Epithelial cell of prostate (primary cell): ENCODE results near the gene ADORA3.

Source experiments
- DNase-seq: peaks from one replicate; pipeline ENCODE4 v3.0.0-alpha.2; 2011; ENCODE audit warnings: low read depth, low spot score
- H3K27ac ChIP-seq: fragments of 450-650 bp; 2 replicates; pipeline ENCODE4 v1.5.1; 2017; ENCODE audit warnings: mild to moderate bottlenecking

Gene ADORA3

DNA sequence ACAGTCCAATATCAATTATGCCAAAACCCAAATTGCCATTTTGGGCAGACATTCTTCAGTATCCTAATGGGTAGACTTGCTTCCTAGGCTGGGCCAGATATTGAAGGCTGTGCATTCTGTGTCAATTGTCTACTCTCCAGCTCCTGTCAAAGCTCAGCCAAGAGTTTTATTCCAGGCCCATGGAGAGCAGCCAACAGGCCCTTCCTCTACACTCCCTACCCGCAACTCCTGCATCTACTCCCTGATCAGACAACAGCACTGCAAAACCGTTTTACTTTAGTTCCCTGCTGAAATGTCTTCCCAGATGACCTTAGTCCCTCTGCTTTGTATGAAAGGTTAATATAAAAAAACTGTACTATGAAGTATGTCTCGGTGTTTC, 6.6 kb upstream of the ADORA3 start:
- no peak for DNase-seq
- no peak overlapping the region for H3K27ac ChIP-seq

DNA sequence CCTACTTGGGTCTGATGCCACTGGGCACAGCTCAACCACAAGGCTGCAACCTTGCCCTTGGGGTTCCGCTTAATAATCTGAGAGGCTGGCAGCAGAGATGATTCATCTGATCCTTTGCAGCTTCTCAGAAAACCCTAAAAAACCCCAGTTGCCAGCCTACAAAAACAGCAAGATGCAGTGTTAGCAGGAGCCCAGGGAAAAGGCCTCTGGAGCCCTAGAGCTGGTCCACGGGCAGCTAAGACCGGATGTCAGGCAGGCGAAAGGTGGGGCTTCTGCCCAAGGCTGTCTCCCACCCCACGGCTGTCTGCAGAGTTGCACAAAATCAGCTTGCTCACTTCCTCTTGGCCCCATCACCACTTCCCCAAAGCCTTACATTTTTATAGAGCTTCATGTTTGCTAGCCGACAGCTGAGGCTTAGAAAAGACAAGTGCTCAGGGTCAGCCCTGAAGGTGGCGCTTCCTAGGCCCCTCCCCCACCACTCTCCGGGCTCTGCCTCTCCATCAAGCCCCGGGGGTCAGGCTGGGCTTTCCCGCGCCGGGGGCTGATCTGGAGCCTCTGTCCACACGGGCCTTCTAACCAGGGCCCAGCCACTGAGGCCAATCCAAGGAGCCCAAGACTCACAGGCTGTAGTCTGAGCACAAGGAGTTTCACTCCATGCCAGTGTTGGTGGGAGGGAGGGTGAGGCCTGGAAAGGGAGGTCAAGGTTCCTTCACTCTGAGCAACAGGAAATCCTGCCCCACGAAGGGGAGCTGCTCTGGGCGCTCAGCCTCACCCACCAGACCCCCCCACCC, 4.2 kb upstream of the ADORA3 start:
- peak overlapping the region; percentile 89 for H3K27ac ChIP-seq
- peak; percentile 6 for DNase-seq

DNA sequence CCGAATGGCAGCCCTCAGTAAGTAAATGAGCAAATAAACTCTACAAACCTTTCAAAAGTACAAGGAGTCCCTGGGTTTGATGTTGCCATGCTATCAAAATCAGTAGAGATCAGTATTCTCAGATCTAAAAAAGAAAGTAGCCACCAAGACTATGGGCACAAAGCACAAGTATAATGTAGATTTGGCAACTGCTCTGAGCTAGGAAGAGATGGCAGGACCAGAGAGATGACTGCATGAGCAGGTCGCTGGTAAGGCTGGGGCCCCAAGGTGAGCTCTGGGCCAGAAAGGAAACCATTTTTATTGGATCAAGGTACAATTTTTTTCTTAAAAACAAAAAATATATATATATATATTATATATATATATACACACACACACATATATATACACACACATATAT, 3.1 kb upstream of the ADORA3 start:
- H3K27ac ChIP-seq: peak overlapping the region; percentile 89
- DNase-seq: no peak

GRCh38 chr1:111505641-111506119, 2.2 kb upstream of the ADORA3 start:
- no peak for DNase-seq
- no peak overlapping the region for H3K27ac ChIP-seq

DNA sequence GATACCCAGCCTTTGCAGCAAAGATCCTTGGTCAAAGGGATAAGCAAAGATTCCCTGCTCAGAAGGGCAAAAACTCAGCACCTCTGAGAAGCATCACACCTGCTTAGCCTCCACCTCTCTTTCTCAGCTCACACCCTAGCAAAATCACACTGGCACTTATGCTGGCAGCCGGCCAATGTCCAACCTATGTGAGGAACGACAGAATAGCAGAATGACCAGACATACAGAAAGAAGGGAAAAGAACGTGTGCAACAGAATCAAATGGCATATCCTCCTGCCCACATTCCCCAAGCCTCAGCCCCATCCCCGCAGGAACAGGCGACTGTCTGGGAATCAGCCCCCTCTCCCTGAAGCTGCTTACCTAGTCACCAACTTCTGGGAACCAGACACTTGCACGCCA, 664 bp upstream of the ADORA3 start:
- no peak overlapping the region for H3K27ac ChIP-seq
- DNase-seq: no peak

DNA sequence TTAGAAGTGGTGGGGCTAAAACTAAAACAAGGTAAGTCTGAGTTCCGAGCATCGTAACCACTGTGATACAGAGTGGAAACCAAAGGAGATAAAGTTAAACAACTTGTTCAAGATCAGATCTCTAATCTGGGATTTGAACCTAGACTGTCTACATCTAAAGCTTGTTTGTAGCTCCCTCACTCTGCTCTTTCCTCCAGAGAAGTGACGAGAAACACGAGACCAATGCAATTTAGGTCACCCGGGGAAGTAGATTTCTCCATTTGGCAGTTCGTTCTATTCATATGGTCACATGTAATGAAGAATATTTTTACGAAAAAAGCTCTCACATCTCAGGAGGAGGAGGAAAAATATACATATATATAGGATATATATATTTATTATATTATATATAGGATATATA, 1.8 kb downstream of the ADORA3 start:
- no peak for DNase-seq
- no peak overlapping the region for H3K27ac ChIP-seq

DNA sequence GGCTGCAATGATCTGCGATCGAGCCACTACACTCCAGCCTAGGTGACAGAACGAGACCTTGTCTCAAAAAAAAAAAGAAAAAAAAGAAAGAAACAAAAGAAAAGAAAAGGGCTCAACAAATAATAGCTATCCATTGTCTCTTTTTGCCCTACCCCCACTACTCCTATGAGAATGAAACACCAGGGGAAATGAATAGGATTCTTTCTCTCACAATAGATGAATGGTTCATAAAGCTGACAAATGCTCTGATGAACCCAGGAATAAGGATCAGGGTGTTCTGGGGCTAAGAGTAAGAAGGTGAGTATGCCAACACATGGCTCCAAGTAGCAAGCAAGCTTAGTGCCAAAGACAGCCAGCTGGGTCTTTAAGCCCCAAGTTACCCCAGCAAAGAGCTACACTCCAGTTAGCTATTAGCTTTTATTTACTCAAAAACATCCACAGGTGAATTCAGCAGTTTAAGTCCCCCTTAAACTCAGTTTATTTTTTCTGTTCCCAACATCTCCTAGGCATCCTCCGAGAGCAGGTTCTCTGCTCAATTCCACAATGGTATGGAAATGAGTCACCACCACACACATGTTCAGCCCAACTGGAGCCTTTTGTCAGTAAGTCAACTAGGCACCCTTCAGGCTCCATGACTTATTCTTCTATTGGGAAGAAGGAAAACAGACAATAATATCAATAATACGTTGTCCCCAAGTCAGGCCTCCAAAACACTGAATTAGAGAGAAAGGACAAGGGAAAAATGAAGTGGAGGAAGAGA, 4.2 kb downstream of the ADORA3 start:
- no peak overlapping the region for H3K27ac ChIP-seq
- DNase-seq: no peak

DNA sequence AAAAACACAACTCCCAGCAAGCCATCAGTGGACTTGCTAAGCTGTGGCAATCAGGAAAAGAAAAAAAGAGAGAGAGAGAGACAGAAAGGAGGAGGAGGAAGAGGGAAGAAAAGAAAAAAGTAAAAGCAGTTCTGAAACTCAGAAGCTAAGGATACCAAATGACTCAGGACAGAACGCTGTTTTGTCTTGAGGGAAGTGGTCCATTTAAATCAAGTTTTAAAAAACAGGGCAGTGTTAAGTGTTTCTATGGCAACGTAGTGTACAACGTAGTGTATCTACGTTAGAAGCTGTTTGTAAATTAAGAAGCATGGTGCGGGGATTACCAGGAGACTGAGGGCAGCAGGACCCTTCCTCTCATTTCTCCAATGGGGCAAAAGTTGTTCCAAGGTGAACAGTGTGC, 5.8 kb downstream of the ADORA3 start:
- no peak overlapping the region for H3K27ac ChIP-seq
- DNase-seq: no peak

DNA sequence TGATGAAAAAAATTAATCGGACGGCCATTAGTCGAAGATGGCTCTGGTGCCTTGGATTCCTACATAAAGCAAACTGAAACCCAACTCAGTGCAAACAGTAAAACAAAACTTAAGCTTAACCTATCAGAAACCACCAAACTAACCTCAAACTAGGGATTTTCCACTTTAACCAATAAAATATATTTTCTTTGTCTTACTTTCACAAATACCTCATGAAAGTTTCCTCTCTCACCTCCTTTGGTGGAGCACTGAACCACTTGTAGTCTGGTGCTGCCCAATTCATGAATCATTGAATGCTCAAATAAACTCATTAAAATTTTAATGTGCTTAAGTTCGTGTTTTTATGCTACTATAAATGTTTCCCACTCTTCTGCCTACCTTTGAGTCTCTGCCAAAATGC, 7.0 kb downstream of the ADORA3 start:
- no peak overlapping the region for H3K27ac ChIP-seq
- no peak for DNase-seq

- no peak overlapping the region for H3K27ac ChIP-seq
These were observed 12.4 kb downstream of the ADORA3 start for GRCh38 chr1:111491070-111491469.

GRCh38 chr1:111490220-111490619, 13.2 kb downstream of the ADORA3 start:
- no peak for DNase-seq
- H3K27ac ChIP-seq: no peak overlapping the region

More at GRCh38 chr1:111491070-111491469, 12.4 kb downstream of the ADORA3 start:
- DNase-seq: no peak

- no peak overlapping the region for H3K27ac ChIP-seq
- DNase-seq: no peak
These were observed 13.8 kb downstream of the ADORA3 start for GRCh38 chr1:111489604-111490003.

DNA sequence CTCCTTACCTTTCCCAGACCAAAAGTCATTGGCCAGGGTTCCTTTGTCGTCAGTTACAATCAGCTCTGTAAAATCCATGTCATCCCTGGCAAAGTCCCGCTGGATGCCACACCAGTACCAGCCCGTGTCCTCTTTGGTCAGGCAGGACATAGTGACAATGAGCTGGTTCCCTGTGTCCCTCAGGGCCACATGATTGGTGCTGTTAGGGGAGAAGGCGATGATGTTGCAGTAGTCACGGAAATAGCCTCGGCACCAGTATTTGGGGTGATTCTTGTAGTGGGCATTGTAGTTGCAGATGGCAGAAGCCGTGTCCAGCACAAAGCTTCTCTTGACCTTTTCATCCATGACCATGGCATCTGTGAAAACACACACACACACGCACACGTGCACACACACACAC, 14.8 kb downstream of the ADORA3 start:
- no peak for DNase-seq

DNA sequence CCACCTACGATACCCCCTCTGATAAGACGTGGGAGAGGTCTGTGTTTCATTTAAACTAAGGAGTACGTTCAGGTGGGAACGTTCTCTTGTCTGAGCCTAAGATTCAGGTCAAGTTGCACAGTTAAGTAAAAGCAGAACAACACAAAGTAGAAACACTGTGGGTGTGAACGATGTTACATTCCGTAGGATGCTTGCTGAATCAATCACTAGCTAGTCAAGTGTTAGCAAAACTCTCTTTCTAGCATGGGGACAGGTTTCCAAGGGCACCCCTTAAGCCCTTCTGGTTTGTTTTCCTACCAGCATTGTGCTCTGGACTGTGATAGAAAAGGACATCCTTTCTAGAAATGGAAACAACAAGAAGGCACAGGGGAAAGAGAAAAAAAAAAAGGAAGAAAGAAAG, 16.3 kb downstream of the ADORA3 start:
- no peak for DNase-seq
- H3K27ac ChIP-seq: no peak overlapping the region

More for the DNA sequence above, 14.8 kb downstream of the ADORA3 start:
- no peak overlapping the region for H3K27ac ChIP-seq

- DNase-seq: no peak
- H3K27ac ChIP-seq: no peak overlapping the region
These were observed 17.0 kb downstream of the ADORA3 start for GRCh38 chr1:111486431-111486830.

- no peak for DNase-seq
- no peak overlapping the region for H3K27ac ChIP-seq
These were observed 18.9 kb downstream of the ADORA3 start for GRCh38 chr1:111484391-111485026.

- no peak for DNase-seq
- no peak overlapping the region for H3K27ac ChIP-seq
These were observed 19.6 kb downstream of the ADORA3 start for GRCh38 chr1:111483876-111484275.

DNA sequence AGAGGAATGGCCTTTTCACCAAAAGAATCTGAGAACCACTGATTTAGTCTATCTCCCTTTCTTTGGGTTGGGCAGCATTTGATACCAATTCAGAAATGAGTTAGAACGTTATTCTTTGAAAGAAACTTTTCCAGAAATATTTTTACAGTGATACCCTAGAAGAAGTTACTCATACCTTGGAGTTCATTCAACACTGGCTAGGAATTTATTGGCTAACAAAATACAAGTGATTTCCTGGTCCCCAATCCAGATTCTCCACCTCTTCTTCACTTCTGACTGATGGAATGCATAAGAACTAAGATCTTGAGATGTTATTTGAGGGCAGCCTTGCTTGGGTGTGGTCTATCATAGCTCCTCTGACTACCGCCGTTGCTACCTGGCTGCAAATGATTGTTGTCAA, 20.3 kb downstream of the ADORA3 start:
- H3K27ac ChIP-seq: no peak overlapping the region
- no peak for DNase-seq

- no peak overlapping the region for H3K27ac ChIP-seq
- no peak for DNase-seq
These were observed 21.8 kb downstream of the ADORA3 start for GRCh38 chr1:111481387-111482221.

DNA sequence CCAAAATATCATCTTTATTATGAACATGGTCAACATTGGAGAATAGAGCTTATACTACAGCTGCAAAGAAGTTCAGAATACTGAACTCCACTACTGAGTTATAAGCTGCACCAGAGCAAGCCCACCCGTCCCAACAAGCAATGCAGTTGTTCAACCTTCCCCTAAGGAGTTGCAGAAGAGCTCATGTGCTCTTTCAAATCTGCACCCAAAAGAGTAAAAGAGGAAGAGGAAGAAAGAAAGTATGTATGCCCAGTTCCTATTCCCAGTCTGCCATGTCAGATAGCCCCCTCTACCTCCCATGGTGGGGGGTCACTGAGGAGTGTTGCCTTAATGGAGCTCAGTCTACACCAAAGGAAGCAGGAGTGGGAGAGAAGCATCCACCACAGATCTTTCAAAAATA, 22.8 kb downstream of the ADORA3 start:
- DNase-seq: no peak
- no peak overlapping the region for H3K27ac ChIP-seq
